Stimulated activated CD8-positive, alpha-beta memory T cell treated with anti-CD3 and anti-CD28 coated beads, Interleukin-7, amount 100 ng/mL, for 4 hours (primary cell): Measurements from ENCODE around the gene WDR90.
"Not testable (repeated sequence)": the region's sequence is repeated elsewhere in the genome, so short reads cannot be mapped to it uniquely, and the experiment has no call there.

Experiments used
- DNase-seq, 2 donors: peaks; one replicate each; pipeline ENCODE4 v3.0.0-alpha.2; 2020; ENCODE audit warnings: low read depth in 2 of 2

The WDR90 gene

DNA sequence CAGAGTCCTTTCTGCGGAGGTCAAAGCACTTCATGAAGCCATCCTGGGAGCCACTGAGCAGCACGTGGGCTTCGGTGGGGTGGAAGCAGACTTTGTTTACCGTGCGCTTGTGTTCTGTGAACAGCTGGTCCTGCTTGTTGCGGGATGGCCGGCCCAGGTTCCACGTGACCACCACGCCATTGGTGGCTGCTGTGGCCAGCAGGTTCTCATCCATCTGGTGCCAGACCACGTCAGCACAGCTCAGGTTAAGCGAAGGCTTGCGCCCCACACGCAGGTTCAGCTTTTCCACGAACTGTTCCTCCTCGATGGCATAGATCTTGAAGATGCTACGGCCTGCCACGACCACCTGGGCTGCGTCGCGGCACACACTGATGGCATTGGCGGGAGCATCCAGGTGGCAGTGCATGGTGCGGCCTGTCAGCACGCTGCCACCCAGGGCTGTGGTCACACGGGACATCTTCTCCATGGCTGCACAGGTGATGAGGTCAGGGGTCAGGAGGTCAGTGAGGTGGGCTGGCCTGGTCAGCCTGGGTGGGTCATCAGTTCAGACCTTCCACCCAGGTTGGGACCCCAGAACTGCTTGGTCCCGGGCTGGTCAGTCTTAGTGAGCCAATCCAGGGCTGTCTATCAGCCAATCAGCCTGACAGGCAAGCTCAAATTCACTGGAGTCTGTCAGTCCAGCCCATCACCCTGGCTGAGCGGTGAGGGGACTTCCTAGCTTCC, 40.2 kb downstream of the WDR90 start:
- DNase-seq, result no peak

DNA sequence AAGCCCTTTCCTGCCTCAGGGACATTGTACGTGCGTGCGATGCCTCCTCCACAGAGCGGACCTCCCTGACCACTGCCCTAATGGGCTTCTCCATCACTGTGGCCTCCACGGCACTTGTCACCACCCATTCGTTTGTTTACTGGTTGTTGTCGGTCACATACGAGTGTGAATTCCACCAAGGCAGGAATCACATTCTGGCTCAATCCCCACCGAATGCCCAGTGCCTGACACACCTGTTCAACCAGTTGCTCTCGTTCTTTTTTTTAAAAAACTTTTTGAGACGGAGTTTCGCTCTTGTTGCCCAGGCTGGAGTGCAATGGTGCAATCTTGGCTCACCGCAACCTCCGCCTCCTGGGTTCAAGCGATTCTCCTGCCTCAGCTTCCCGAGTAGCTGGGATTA, 42.1 kb downstream of the WDR90 start:
- not testable (repeated sequence) for DNase-seq

DNA sequence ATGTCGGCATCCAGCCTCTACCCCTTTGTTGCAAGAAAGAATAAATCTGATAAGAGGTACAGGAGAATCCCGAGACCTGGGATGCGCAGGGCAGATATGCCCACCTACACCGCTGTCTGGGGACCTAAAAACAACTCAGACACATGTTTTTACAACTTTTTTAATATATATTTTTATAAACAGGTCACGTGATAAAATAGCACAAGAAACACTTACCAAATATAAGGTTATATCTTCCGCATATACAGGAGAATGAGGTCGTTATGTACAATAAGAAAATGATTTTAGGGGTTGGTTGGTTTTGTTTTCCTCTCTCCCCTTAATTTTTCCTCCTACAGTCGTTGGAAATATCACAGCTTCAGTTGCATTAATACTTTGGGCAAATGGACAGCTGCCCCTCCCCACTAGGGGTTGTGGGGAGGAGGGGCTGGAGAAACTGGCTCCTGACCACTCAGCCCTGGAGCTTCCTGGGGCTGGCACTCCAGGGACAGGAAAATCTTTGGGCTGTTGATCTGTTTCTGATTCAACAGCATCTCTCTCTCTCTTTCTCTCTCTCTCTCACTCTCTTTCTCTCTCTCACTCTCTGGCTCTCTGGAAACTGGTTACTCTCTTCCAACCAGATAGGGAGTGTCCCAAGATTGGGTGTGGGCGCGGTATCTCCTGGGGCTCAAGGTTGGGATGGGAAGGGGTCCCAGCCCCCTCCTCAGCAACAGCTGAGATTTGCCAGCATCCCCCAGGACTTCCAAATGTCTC, 43.4 kb downstream of the WDR90 start:
- no peak for DNase-seq

DNA sequence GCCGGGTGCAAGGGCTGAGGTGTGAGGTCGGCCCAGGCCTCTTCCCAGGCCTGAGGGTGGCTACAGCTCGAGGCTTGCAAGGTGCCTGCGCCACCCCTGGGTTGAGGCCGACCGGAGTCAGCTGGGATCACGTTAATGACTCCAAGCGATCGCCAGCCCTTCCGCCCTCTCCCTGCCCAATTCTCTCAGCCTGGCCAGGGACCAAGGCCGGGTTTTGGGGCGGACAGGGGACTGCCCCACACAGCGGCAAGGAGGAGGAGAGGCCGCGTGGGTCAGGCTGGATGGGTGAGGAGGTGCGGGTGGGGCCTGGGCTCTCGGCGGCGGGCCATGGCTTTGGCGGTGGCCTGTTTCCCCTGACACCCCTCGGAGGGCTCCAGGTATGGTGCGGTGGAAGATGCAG, 44.2 kb downstream of the WDR90 start:
- no peak for DNase-seq

DNA sequence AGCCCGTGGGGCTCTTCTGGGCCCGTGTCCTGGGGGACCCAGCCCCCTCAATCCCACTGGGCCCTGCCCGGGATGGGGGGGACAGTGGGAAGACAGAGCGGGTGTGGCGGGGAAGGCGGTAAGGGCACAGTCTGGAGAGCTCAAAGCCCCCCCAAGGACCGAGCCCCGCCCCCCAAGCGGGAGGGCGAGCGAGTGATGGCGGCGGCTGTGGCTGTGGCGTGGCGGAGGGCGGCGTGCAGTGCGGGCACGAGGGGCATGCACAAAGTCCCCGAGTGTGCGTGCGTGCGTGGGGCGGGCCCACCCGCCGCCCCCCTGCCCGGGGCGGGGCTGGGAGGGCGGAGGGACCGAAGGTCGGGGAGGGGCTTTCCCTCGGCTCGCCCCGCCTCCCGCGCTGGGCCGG, 44.6 kb downstream of the WDR90 start:
- DNase-seq, result peak in 1 of 2 donors; percentile 53

DNA sequence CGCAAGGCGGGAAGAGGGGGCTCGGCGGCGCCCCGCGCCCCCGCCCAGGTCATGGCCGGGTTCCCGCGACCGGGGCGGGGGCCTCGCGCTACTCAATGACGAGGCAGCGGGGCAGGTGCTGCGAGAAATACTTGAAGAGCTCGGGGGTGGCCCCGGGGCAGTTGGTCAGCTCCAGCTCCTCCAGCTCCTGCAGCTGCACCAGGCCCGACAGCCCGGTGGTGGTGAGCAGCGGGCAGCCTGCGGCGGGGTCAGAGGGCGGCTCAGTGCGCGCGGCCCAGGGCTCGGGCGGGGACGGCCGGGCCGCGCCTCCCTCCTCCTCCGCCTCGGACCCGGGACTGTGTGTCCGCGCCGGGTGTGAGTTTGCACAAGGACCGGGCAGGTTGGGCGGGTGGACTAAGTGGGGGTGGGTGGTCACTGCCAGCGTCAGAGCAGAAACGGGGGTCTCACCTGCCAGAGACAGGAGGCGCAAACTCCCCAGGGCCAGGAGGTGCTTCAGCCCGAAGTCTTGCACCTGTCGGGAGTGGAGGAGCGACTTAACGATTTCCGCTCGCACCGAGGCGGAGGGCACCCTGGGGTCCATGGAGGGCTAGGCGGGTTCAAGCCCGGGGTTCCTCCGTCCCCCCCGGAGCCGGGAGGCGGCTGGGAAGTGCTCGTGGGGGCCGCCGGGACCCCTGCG, 45.2 kb downstream of the WDR90 start:
- no peak for DNase-seq

DNA sequence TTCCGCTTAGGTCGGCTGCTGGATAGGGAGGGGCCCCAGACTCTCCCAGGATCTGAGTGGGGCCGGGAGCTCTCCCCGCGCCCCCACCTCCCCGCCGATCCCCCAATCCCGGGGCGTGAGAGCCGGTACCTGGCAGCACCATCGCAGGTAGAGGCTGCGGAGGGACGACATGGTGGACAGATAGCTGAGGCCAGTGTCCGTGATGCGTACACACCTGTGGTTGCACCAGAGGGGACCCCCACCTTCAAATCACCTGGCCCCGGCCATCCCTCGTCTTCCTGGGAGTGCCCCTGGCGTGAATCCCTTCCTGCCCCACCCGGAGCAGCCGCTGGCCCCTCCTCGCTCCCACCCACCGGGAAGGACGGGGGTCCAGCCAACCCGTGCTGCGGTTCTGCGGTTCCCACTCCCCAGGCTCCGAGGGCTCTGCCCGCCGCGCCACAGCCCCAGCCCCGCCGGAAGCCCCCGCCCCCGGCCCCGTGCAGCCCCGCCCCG, 45.7 kb downstream of the WDR90 start:
- DNase-seq, result no peak

DNA sequence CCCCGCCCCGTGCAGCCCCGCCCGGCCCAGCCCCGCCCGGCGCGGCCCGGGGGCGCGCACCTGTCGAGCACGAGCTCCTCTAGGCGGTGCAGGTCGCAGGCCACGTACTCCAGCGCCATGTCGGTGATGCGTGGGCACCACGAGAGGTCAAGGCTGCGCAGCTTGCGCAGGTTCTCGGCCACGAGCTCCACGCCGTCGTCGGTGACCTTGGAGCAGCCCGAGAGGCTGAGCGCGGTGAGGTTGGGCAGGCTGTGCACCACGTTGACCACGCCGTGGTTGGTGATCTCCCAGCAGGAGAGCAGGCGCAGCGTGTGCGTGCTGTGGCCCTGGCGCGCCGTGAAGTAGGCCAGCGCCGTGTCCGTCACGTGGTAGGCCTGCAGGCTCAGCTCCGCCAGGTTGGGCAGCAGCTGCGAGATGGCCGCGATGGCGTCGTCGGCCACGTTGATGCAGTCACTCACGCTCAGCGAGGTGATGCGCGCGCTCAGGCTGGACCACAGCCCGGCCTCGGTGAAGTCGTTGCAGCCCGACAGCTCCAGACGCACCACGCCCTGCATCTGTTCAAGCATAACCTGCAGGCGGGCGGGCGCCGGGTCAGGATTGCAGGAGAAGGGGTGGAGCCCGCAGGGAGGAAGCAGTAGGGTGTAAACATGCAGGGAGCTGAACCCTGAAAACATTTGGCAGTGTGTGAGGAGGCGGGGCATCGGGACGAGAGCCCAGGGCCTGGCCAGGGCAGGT, 46.4 kb downstream of the WDR90 start:
- peak in 1 of 2 donors; percentile 62 for DNase-seq

DNA sequence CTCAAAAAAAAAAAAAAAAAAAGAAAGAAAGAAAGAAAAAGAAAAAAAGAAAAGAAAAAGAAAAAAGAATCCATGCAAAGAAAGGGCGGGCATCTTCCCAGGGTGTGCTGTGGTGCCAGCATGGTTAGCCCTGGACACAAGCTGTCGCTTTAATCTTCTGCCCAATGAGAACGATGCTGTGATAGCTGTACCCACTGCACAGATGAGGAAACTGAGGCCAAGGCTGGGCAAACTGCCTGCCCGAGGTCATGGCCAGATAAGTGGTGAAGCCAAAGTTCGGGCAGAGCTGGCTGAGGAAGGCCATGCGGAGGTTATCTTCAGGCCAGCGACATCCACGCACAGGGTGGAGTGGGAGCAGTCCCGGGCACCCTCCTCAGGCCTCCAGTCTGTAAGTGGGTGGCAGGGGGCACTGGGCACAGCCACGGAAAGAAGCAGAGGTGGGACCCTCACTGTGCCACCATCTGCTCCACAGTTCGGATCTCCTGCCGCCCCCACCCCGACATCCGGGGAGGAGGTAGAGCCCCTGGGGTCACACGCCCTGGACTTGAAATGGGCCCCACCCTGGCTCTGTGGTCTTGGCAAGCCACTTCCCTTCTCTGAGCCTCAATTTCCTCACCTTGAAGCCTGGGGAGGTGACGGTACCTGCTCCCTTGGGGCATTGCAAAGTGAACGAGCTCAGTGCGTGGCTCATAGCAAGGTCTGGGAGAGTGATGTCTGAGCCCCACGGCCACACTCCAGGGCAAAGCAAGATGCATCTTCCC, 49.9 kb downstream of the WDR90 start:
- DNase-seq, result no peak

DNA sequence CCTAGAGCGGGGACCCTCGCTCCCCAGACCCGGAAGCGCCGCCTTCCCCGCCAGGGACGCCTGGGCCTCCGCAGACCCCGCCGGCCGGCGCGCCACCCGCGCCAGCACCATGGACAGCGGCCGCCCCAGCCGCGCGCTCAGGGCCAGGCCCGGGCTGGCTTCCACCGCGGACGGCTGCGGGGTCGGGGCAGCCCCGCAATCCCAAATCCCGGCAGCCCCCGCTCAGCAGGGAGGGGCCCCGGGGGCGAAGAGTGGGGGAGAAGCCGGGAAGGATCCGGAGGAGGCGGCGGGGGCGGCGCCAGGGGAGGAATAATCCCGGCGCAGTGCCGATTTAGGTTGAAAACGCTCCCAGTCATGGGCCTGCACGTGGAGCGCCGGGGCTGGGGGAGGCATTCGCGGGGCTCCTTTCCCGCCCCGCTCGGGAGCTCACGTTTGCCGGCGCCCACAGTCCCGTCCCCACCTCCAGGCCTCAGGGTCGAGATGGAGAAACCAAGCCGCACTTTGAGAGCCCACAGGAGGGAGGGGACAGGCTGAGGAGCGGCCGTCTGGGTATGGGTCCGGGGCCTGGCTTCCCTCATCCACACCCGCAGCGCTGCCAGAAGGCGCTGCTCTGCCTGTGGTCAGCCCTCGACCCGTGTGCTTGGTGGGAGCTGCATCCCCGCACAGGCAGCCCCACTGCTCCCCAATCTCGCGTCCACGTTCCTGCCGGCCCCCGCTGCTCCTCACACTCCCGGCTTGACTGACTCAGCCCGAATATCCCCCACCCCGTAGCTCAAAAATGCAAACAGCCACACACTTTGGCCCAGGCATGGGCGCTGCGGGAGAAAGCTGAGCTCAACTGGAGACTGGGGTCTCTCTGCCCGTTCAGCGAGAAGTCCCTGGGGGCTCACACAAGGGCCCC, 51.8 kb downstream of the WDR90 start:
- DNase-seq, result no peak

DNA sequence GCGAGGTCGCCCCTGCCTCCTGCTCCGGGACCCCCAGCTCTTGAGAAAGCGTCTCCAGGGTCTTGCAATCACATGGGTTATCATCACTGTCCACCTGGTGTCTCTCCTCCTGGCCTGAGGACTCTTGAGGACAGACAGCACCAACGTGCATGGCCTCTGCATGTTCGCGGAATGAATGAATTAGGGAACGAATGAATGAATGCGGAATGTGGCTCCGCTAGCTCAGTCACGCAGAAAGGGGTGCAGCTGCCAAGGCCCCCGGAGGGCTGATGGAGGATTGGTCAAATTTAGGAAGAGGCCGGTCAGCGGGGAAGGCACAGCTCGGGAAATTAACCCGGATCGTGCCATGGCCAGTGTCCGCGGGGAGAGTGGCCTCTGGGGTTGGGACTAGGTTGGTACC, 53.2 kb downstream of the WDR90 start:
- no peak for DNase-seq

DNA sequence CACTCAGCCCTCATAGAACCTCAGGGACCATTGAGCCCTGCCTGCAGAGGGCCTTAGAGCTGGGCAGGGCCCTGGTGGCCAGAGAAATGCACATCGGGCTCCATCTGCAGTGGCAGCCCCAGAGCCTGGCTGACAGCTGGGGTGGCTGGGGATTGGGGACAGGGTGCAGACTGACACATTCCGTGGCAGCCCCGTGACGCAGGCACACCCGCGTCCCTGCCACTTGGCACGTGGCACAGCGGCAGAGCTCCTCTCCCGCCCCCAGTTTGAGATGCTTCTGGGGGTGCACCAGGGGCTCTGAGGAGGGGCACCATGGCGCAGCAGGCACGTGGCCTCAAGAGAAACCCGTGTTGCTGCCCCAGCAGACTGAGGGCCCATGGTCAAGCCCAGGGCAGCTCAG, 54.2 kb downstream of the WDR90 start:
- DNase-seq, result no peak

DNA sequence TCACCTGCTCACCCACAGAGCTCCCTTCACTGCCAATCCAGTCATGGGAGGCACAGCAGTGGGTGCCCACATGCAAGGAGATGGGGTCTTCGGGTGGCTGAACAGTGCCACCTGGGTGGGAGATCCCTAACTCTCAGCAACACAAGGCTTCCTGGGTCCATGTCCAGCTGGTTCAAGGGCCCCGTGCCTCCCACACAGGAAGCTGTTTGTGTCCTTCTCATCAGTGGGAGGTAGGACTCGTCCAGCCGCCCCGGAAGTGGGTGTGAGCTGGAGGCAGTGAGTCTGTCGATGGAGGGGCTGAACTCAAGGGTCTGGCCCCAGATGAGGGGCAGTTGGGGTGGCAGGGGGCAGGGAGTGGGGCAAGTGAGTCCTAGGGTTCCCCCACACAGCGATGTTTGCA, 54.9 kb downstream of the WDR90 start:
- DNase-seq, result no peak

DNA sequence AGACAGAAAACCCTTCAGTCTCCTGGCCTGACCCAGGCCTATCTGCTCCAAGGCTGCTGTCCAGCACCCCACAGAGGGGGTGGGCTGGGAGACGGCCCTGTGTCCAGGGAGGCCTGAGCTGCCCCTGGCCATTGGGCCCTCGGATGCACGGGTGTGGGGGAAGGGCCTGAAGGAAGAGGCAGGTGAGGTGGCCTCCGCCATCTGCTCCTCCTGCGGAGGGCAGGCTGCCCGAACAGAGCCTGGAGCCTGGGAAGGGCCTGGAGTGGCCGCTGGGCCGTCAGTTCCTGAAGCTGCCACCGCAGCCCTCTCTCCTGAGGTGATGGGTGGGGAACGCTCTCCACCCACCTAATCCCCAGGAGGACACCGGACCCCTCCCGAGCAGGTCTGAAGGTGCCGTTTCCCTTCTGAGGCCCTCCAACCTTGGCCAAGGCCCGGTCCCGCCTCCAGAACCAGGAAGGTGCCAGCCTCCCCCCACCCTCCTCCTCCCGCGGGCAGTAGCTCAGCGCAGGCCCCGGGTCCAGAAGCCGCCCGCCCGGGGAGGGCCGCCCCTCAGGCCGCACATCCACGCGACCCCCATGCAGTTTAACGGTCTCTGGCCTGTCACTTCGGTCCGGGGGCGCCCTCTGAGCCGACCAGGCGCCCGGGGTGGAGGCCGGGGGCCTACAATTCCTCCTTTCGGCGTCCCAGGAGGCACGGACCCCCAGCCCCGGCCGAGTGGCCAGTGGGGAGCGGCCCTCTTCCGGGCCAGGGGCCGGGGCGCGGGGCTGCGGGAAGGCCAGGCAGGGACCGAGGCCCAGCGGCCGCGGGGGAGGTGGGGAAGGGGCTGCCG, 55.6 kb downstream of the WDR90 start:
- DNase-seq, result no peak

DNA sequence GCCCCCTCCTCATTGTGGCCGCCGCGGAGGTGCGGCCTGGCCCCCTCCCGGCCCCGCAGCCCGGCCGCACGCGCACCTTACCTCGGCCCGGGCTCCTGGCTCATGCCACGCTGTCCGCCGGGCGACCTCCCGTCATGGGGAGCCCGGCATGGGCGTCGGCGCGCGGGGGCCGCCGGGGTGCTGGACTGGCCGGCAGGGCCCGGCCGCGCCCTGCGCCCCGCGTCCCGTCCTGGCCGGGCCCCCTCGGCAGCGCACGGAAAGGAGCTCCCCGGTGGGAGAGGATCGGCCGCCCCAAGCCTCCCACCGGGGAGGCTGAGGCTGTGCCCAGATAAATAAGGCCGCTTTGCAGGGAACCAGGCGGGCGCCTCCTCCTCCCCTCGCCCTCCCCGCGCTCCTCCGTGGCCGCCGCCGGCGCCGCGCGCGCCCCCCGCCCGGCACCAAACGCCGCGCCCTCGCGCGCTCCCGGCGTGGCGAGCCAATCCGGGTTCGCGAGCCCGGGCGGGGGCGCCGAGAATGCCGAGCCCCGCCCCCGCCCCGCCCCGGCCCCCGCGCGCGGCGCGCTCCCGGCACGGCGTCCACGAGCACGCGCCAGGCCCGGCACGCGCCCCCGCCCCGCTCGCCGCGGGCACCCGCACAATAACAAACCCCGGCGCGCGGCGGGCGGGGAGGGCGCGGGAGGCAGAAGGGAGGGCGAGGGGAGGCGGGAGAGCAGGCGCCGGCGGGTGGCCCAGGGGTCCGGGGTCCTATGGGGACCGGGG, 56.4 kb downstream of the WDR90 start, which contains the start of gene FBXL16:
FBXL16 (minus strand) TSS at position 371 of the 758 bp plus-strand sequence. CDS start 8,396 bp downstream, outside the sequence.
- DNase-seq, result no peak

DNA sequence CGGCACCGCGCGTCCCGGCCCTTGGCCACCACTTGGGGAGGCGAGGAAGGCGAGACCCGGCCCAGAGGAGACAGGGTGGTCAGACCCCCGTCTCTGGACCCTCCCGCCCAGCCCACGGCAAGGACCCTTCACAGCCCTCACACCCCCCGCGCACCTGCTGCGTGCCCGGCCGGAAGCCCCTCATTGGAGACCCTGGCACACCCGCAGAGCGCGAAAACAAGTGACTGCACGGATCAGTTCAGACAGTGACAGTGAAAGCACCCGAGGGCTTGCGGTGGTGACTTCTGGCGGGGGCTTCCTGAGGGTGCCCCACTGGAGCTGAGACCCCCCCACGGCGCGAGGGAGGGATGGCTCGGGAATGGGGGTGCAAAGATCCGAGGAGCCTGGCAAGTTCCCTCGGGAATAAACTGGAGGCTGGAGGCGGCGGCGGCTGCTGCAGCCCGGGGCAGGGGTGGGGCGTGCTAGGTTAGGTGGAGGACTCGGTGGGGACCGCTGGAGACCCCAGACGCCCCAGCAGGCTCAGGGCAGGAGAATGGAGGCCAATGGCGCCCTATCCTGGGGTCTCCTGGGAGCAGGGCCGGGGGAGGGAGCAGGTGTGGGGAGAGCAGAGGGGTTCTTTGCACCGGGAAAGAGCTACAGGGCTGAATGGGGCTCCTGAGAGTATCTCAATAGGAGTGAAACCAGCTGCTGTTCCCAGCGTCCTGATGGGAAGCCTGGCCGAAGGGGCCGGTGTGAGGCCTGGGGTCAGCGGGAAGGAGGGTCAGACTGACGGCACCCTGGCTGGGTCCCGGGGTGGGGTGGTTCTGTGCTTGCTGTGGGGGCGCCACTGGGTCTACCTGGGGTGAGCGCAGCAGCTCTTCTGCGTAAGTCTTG, 57.3 kb downstream of the WDR90 start:
- DNase-seq, result no peak

DNA sequence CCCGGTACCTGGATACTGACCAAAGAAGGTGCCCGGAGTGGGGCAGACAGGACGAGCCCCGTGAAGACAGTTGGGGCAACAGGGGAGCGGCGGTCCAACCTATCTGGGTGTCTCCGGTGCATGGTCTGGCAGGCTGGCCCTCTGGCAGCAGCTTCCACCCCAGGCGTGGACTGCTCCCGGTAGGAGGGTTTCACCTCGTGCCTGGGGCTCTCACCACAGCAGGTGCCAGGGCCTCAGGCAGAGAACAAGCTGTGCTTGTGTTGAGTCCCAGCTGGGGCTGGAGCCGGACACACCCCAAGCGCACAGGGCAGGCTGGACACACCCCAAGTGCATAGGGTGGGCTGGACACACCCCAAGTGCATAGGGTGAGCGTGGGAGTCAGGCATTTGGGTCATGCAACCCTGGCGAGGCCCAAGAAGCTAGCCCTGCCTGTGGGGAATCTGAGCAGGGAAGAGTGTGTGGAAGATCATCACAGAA, 57.9 kb downstream of the WDR90 start:
- DNase-seq, result no peak
